ENCODE data around the gene TJP2. TPM values are rescaled to one million over a fixed set of nuclear protein-coding genes. Genes with fewer than 3 reads are reported as not detected.

Gene TJP2
- total RNA-seq, 2 donors from 2014 or later, result 45.1 to 53.0 TPM

DNA sequence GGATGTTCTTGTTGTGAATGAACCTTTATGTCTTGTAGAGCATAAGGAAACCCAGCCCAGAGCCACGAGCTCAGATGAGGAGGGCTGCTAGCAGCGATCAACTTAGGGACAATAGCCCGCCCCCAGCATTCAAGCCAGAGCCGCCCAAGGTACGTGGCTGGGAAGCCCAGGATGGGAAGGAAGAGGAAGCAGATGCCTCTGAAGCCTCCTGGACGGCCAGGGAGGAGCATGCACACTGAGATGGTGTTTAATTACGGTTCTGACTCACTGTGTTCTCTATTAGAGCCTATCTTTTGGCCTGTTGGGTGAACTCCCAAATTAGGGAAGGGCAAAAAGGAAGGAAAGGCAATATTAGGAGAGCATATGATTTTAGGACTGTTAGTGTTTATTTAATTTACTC lies 75.3 kb downstream of the TJP2 start:
- Mint-ChIP-seq H3K4me1 (no peaks in the 10 kb centered on the region), H3K27me3 (ENCODE audit: insufficient read depth) (no peaks in the 10 kb centered on the region), H3K36me3 (ENCODE audit: low read depth) (peaks cover 39% of the 10 kb centered on the region), H3K27ac (no peak overlapping the region), H3K9me3 (no peaks in the 10 kb centered on the region), H3K4me3 (no peak overlapping the region)
- no peaks in the 10 kb centered on the region for H3K27me3 ChIP-seq (ENCODE audit: control insufficient read depth, insufficient read depth, low read length, poor library complexity, severe bottlenecking)
- no peak for DNase-seq
- no peak overlapping the region for H3K4me3 ChIP-seq (ENCODE audit: low read length)
- peaks cover 7% of the 10 kb centered on the region for H3K9me3 ChIP-seq (ENCODE audit: control insufficient read depth, low read length)
- peaks cover 20% of the 10 kb centered on the region for H3K36me3 ChIP-seq (ENCODE audit: control insufficient read depth, insufficient read depth, low read length)
- no peak overlapping the region for H3K9ac ChIP-seq (ENCODE audit: extremely low read depth, low read length, poor library complexity, severe bottlenecking)
- no peak for TF ChIP-seq CTCF (conservative IDR thresholded peaks at IDR 0.05)
- H3K27ac ChIP-seq (ENCODE audit: low read depth, low read length), result no peak overlapping the region
- 75 to 89% methylated on average over 5 to 7 of the region's 7 CpGs for WGBS, 2 experiments (ENCODE audit: insufficient coverage in 1 of 2, insufficient read length in 1 of 2)
- H3K4me1 ChIP-seq (ENCODE audit: control insufficient read depth, insufficient read depth, low read length), result no peaks in the 10 kb centered on the region

DNA sequence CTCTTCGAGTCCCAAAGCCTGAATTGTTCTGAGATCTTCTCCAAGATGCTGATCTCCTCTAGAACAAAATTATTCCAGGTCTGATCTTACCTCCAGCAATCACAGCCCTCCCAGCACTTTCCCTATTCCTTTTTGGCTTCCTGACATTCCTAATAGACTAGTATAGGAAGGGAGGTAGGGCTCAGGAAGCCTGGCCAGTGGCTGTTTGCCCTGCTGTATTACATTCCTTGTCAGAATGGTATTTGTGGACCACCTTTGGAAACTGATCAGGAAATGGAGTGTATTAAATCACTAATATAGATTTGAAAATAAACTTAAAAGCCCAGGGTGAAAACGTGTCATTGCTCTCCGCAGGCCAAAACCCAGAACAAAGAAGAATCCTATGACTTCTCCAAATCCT lies 76.6 kb downstream of the TJP2 start:
- WGBS, 2 experiments (ENCODE audit: insufficient coverage in 1 of 2, insufficient read length in 1 of 2), result 96 to 100% methylated on average over 3 of the region's 3 CpGs

DNA sequence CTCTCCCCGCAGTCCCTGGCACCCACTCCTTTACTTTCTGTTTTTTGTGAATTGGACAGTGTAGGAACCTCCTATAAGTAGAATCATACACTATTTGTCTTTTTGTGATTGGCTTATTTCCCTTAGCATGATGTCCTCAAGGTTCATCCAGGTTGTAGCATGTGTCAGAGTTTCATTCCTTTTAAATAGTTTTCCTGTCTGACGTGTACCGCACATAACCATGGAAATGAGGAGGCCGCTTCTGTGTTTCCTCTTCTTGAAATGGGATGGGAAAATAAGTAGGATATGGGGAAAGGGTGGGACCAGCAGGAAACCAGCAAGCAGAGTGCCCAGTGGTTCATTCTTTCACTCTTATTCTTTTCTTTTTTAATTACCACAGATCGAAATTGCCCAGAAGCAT lies 78.4 kb downstream of the TJP2 start:
- DNase-seq, result no peak
- Histone ChIP-seq H3K27ac (ENCODE audit: low read depth, low read length) (no peak overlapping the region), H3K4me1 (ENCODE audit: control insufficient read depth, insufficient read depth, low read length) (no peaks in the 10 kb centered on the region), H3K9ac (ENCODE audit: extremely low read depth, low read length, poor library complexity, severe bottlenecking) (no peak overlapping the region), H3K36me3 (ENCODE audit: control insufficient read depth, insufficient read depth, low read length) (peaks cover 20% of the 10 kb centered on the region), H3K4me3 (ENCODE audit: low read length) (no peak overlapping the region), H3K9me3 (ENCODE audit: control insufficient read depth, low read length) (no peaks in the 10 kb centered on the region), H3K27me3 (ENCODE audit: control insufficient read depth, insufficient read depth, low read length, poor library complexity, severe bottlenecking) (no peaks in the 10 kb centered on the region)
- H3K27ac Mint-ChIP-seq, result peak overlapping the region; percentile 20
- WGBS, 2 experiments (ENCODE audit: insufficient coverage in 1 of 2, insufficient read length in 1 of 2), result 94 to 100% methylated on average over 1 to 5 of the region's 5 CpGs
- H3K9me3 Mint-ChIP-seq, result no peaks in the 10 kb centered on the region
- TF ChIP-seq CTCF (conservative IDR thresholded peaks at IDR 0.05), result no peak
- no peaks in the 10 kb centered on the region for H3K27me3 Mint-ChIP-seq (ENCODE audit: insufficient read depth)
- H3K4me1 Mint-ChIP-seq, result no peaks in the 10 kb centered on the region
- H3K4me3 Mint-ChIP-seq, result no peak overlapping the region
- H3K36me3 Mint-ChIP-seq (ENCODE audit: low read depth), result peaks cover 33% of the 10 kb centered on the region

More for the DNA sequence above, 76.6 kb downstream of the TJP2 start:
- H3K9me3 Mint-ChIP-seq, result no peaks in the 10 kb centered on the region
- Histone ChIP-seq H3K4me3 (ENCODE audit: low read length) (no peak overlapping the region), H3K4me1 (ENCODE audit: control insufficient read depth, insufficient read depth, low read length) (no peaks in the 10 kb centered on the region), H3K9me3 (ENCODE audit: control insufficient read depth, low read length) (peaks cover 7% of the 10 kb centered on the region), H3K9ac (ENCODE audit: extremely low read depth, low read length, poor library complexity, severe bottlenecking) (no peak overlapping the region), H3K27me3 (ENCODE audit: control insufficient read depth, insufficient read depth, low read length, poor library complexity, severe bottlenecking) (no peaks in the 10 kb centered on the region), H3K36me3 (ENCODE audit: control insufficient read depth, insufficient read depth, low read length) (peaks cover 20% of the 10 kb centered on the region), H3K27ac (ENCODE audit: low read depth, low read length) (no peak overlapping the region)
- H3K4me3 Mint-ChIP-seq, result no peak overlapping the region
- H3K27me3 Mint-ChIP-seq (ENCODE audit: insufficient read depth), result no peaks in the 10 kb centered on the region
- no peaks in the 10 kb centered on the region for H3K4me1 Mint-ChIP-seq
- no peak for DNase-seq
- no peak for TF ChIP-seq CTCF (conservative IDR thresholded peaks at IDR 0.05)
- peaks cover 40% of the 10 kb centered on the region for H3K36me3 Mint-ChIP-seq (ENCODE audit: low read depth)
- no peak overlapping the region for H3K27ac Mint-ChIP-seq
